Neutrophil (primary cell): ENCODE data around the gene ASPN.

Experiments
- H3K27ac ChIP-seq: fragments of 200-600 bp; sonication (generic); 2 replicates; pipeline ENCODE4 v1.5.1; 2016; ENCODE audit warnings: mild to moderate bottlenecking, moderate library complexity
- H3K27me3 ChIP-seq: fragments of 200-600 bp; sonication (generic); 2 replicates; pipeline ENCODE4 v1.6.0; 2016; ENCODE audit warnings: mild to moderate bottlenecking
- H3K36me3 ChIP-seq: fragments of 200-600 bp; sonication (generic); 2 replicates; pipeline ENCODE4 v1.5.1; 2017
- H3K4me1 ChIP-seq, 2 experiments: fragments of 200-600 bp in 1 of 2; sonication (generic) in 1 of 2; 1 replicate in 1 of 2; 2 replicates in 1 of 2; pipeline versions ENCODE4 v1.5.1 to v1.6.1; 2013 to 2016; ENCODE audit warnings: low read depth in 1 of 2, low read length in 1 of 2, mild to moderate bottlenecking in 1 of 2, moderate library complexity in 1 of 2; ENCODE audit not compliant: control insufficient read depth in 1 of 2, insufficient read depth in 1 of 2
- H3K4me3 ChIP-seq, 2 experiments: fragments of 200-600 bp in 1 of 2; sonication (generic) in 1 of 2; 1 replicate in 1 of 2; 2 replicates in 1 of 2; pipeline ENCODE4 v1.5.1; 2013 to 2016; ENCODE audit warnings: low read depth in 1 of 2, low read length in 1 of 2, mild to moderate bottlenecking in 1 of 2, moderate library complexity in 1 of 2
- H3K9me3 ChIP-seq: fragments of 200-600 bp; sonication (generic); 2 replicates; pipeline ENCODE4 v1.5.1; 2016
- TF ChIP-seq, protein P1 (sequence below): fragments of 200-600 bp; sonication (generic); IDR thresholded peaks from 2 replicates; pipeline ENCODE4 v1.5.1; 2016; ENCODE audit warnings: antibody characterized with exemption

The ASPN gene

DNA sequence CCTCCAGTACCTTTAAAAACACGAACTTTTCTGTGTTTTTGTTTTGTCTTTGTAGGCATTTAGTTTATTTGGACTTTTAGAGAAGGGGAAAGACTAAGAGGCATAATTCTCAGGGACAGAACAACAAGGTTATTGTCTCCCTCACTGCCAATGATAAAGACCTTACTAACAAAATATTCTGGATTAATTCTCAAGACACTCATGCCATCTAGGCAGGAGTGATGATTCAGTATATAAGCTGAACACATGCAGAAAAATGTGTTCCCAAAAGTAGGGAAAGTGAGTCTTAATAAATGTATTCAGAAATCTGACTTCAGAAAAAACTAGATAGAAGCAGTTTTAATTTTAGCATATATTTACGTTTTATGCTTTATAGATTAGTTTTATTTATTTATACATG is 17.4 kb upstream of the ASPN start:
- TF ChIP-seq, protein P1, sequence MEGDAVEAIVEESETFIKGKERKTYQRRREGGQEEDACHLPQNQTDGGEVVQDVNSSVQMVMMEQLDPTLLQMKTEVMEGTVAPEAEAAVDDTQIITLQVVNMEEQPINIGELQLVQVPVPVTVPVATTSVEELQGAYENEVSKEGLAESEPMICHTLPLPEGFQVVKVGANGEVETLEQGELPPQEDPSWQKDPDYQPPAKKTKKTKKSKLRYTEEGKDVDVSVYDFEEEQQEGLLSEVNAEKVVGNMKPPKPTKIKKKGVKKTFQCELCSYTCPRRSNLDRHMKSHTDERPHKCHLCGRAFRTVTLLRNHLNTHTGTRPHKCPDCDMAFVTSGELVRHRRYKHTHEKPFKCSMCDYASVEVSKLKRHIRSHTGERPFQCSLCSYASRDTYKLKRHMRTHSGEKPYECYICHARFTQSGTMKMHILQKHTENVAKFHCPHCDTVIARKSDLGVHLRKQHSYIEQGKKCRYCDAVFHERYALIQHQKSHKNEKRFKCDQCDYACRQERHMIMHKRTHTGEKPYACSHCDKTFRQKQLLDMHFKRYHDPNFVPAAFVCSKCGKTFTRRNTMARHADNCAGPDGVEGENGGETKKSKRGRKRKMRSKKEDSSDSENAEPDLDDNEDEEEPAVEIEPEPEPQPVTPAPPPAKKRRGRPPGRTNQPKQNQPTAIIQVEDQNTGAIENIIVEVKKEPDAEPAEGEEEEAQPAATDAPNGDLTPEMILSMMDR: no peak
- Histone ChIP-seq H3K36me3 (no peaks in the 10 kb centered on the region), H3K27ac (no peak overlapping the region), H3K9me3 (no peaks in the 10 kb centered on the region), H3K4me1 (no peaks in the 10 kb centered on the region), H3K4me3 (no peak overlapping the region), H3K27me3 (no peaks in the 10 kb centered on the region)

DNA sequence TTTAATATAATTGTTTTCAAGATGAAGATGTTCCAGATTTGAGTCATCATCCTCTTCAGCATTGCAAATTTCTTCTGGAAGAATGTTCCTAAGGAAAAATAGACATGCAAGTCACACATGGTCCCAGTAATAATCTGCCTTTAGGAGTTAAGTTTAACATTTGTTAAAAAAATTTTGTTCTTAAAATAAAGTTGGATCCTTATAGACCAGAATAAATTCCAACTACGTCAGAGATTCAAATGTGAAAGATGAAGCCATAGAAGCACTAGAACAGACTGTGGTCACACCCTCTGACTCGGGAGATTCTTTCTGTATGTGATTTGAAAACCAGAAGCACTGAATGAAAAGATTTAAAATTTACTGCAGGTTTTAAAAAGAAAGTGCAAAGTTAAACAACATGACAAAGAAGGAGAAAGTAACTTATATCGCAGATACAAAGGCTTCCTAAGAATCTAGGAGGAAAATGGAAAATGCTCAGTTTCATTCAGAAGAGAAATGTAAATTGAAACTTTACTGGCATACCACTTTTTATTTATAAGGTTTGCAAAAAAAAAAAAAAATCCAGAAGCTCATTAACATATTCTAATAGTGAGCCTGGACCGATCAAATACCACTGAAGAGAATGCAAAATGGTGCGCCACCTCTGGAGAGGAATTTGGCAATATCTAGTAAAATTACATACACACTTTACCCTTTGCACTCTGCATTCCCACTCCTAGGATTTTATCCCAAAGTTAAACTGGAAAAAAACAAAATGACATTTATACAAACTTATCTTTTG is 14.3 kb upstream of the ASPN start:
- Histone ChIP-seq H3K27ac (no peak overlapping the region), H3K36me3 (no peaks in the 10 kb centered on the region), H3K4me1 (no peaks in the 10 kb centered on the region), H3K27me3 (no peaks in the 10 kb centered on the region), H3K9me3 (no peaks in the 10 kb centered on the region), H3K4me3 (no peak overlapping the region)
- TF ChIP-seq, protein P1: no peak

DNA sequence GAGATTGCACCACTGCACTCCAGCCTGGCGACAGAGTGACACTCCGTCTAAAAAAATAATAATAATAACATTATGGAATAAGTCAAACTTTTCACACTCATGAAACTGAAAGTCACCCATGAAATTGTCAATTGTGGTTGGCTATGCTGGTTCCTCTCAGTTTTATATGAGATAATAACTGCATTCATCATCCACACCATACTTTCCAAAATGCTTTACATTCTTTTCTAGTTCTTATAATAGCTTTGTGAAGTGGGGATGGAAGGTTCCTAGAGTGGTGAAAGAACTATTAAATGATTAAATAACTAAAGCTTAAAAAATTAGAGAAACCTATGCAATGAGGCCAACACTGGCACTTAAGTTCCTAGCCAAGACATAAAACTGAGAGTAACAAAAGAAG is 12.6 kb upstream of the ASPN start:
- Histone ChIP-seq H3K27me3 (no peaks in the 10 kb centered on the region), H3K9me3 (no peaks in the 10 kb centered on the region), H3K4me1 (peaks cover 0 to 2% of the 10 kb centered on the region in 2 experiments), H3K4me3 (no peak overlapping the region), H3K36me3 (no peaks in the 10 kb centered on the region), H3K27ac (no peak overlapping the region)
- TF ChIP-seq, protein P1: no peak

DNA sequence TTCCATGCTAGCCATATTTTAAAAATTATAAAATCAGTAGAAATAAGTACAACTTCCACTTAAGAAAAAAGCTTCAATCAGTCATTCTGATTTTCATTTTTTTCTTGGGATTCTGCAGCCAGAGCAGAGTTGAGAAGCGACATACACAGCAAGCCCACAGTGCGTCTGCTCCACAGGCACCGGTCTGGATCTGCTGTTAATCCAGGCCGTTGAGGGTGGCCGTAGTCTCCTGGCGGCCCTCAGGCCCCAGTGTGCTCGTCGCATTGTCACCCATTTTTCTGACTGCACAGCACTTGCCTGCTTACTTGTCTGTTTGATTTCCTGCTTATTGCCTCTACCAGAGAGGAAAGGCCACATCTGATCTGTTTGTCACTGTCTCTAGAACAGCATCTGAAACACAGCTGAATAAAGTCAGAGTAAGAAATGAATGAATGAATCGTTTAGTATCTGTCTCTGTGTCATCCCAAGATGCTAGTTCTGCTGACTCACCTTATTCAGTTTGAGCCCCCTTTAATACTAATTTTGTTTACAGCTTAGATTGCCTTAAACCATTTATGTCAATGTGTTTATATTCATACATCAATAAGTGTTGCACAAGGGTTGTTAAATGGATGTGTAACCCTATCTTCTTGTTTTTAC is 11.6 kb upstream of the ASPN start:
- Histone ChIP-seq H3K4me1 (peaks cover 0 to 5% of the 10 kb centered on the region in 2 experiments), H3K9me3 (no peaks in the 10 kb centered on the region), H3K27ac (no peak overlapping the region), H3K36me3 (no peaks in the 10 kb centered on the region), H3K4me3 (no peak overlapping the region), H3K27me3 (no peaks in the 10 kb centered on the region)
- TF ChIP-seq, protein P1: no peak

DNA sequence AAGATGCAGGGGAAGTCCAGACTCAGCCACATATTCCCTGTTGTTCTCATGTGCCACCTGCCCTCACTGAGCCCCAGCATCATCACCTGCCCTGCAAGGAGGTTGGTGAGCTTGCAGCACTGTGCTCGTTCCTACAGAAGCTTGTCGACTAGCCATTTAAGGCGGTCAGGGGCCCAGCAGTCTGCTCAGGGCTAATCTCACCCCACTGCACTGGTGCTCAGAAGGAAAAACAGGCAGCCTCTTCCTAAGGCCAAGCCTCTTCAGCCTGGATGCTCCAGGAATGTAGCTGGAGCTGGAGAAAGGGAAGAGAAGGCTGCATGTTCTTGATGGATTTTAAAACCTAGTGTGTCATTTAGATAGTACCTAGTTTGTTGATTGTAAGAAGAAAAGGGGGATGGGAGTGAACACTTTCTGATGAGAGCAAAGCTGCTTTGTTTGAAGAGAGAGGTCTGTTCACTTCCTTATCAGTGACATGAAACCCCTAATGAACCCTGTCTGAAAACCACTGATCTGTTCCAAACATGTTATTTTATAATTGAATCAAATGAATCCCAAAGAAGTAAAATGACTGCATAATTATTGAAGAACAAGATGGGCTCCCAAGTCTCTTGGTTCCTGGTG is 10.6 kb upstream of the ASPN start:
- Histone ChIP-seq H3K9me3 (no peaks in the 10 kb centered on the region), H3K4me3 (no peak overlapping the region), H3K27ac (no peak overlapping the region), H3K4me1 (peaks cover 0 to 5% of the 10 kb centered on the region in 2 experiments), H3K36me3 (no peaks in the 10 kb centered on the region), H3K27me3 (no peaks in the 10 kb centered on the region)
- TF ChIP-seq, protein P1: no peak
